ENCODE data around the gene RAB23. TPM values are rescaled to one million over a fixed set of nuclear protein-coding genes. Genes with fewer than 3 reads are reported as not detected.
"Not testable (repeated sequence)": the region's sequence is repeated elsewhere in the genome, so short reads cannot be mapped to it uniquely, and the experiment has no call there.

RAB23 gene
- total and polyA plus RNA-seq, 2 experiments from 2014 or later, result 20.2 to 37.2 TPM

DNA sequence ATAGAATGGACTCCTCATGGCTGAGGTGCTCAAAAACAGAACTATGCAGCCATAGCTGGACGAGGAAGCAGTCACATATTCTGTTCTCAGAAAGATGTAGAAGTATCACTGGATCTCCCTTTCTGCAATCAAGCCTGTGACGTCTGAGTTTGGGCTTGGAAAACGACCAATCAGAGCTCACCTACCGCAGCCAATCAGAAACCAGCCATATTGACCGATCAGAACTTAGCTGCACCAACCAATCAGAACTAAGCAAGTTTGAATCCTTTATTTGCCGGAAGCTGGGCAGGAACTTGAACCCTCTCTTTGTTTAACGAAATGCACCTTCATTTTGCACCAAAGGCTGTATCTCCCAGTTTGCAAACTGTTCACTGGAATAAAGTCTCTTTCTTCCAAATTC lies 21.8 kb upstream of the RAB23 start:
- DNase-seq (ENCODE audit: low spot score), result no peak
- no peak for TF ChIP-seq EZH2 (IDR thresholded peaks at IDR 0.05; ENCODE audit: borderline replicate concordance)
- TF ChIP-seq, protein P1, sequence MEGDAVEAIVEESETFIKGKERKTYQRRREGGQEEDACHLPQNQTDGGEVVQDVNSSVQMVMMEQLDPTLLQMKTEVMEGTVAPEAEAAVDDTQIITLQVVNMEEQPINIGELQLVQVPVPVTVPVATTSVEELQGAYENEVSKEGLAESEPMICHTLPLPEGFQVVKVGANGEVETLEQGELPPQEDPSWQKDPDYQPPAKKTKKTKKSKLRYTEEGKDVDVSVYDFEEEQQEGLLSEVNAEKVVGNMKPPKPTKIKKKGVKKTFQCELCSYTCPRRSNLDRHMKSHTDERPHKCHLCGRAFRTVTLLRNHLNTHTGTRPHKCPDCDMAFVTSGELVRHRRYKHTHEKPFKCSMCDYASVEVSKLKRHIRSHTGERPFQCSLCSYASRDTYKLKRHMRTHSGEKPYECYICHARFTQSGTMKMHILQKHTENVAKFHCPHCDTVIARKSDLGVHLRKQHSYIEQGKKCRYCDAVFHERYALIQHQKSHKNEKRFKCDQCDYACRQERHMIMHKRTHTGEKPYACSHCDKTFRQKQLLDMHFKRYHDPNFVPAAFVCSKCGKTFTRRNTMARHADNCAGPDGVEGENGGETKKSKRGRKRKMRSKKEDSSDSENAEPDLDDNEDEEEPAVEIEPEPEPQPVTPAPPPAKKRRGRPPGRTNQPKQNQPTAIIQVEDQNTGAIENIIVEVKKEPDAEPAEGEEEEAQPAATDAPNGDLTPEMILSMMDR (IDR thresholded peaks at IDR 0.05; ENCODE audit: poor library complexity), result no peak
- TF ChIP-seq EZH2phosphoT487 (IDR thresholded peaks at IDR 0.05; ENCODE audit: low read depth, severe bottlenecking, unreplicated experiment), result no peak
- H3K27ac ChIP-seq, result no peak overlapping the region
- WGBS (ENCODE audit: low lambda C conversion rate, missing lambda C conversion rate), result 93% methylated on average over 7 of the region's 7 CpGs
- no peaks in the 10 kb centered on the region for H4K20me1 ChIP-seq (ENCODE audit: insufficient read depth, poor library complexity, severe bottlenecking)
- H3K9me3 ChIP-seq (ENCODE audit: low read depth), result no peaks in the 10 kb centered on the region
- H3K27me3 ChIP-seq, result no peaks in the 10 kb centered on the region
- H3K9me2 ChIP-seq (replicated peaks; ENCODE audit: insufficient read depth), result no peaks in the 10 kb centered on the region
- H3K36me3 ChIP-seq (replicated peaks; ENCODE audit: insufficient read depth, low read depth), result no peaks in the 10 kb centered on the region
- no peaks in the 10 kb centered on the region for H3K4me1 ChIP-seq (ENCODE audit: insufficient read depth)
- H3K4me3 ChIP-seq, result no peak overlapping the region
- H3K79me2 ChIP-seq, result no peaks in the 10 kb centered on the region
- no peak overlapping the region for H3K4me2 ChIP-seq
- H2AFZ ChIP-seq, result no peak overlapping the region

DNA sequence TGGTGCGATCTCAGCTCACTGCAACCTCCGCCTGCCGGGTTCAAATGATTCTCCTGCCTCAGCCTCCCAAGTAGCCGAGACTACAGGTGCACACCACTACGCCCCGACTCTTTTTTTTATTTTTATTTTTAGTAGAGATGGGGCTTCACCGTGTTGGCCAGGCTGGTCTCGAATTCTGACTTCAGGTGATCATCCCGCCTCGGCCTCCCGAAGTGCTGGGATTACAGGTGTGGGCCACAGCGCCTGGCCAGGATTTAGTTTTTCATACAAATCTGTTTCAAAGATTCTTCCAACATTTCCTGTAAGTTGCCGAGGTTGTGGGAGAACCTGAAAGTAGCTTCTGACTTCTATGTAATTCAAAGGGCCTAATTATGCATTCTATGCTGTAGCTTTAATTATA lies 21.4 kb upstream of the RAB23 start:
- DNase-seq (ENCODE audit: low spot score); H3K27me3 ChIP-seq; H3K9me3 ChIP-seq (ENCODE audit: low read depth); H3K9me2 ChIP-seq (replicated peaks; ENCODE audit: insufficient read depth); H3K4me3 ChIP-seq; H2AFZ ChIP-seq; H3K4me2 ChIP-seq; H3K36me3 ChIP-seq (replicated peaks; ENCODE audit: insufficient read depth, low read depth); H3K27ac ChIP-seq; H4K20me1 ChIP-seq (ENCODE audit: insufficient read depth, poor library complexity, severe bottlenecking); H3K4me1 ChIP-seq (ENCODE audit: insufficient read depth); H3K79me2 ChIP-seq: not testable (repeated sequence)
- 97% methylated on average over 13 of the region's 13 CpGs for WGBS (ENCODE audit: low lambda C conversion rate, missing lambda C conversion rate)

DNA sequence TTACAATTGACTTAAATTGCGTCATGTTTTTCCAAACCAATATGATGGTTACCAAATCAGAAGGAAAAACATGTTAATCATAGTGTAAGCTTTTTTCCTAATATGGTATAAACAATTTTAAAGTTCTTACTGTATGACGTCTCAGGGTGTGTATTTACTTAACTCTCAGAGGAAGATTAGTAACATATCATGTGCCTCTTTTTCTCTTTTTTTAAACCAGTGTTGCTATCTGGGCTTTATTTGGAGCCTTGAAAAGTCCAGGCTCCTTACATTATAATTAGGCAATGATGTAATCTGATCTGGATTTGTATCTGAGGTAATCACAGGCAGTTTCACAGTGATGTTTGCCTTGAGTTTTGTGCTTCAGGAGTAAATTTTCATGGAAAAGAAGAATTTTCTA lies 20.4 kb upstream of the RAB23 start:
- Histone ChIP-seq H3K4me1 (ENCODE audit: insufficient read depth) (no peaks in the 10 kb centered on the region), H3K79me2 (no peaks in the 10 kb centered on the region), H4K20me1 (ENCODE audit: insufficient read depth, poor library complexity, severe bottlenecking) (no peaks in the 10 kb centered on the region), H2AFZ (no peak overlapping the region), H3K9me2 (replicated peaks; ENCODE audit: insufficient read depth) (no peaks in the 10 kb centered on the region), H3K27ac (peak overlapping the region; percentile 64), H3K9me3 (ENCODE audit: low read depth) (no peaks in the 10 kb centered on the region), H3K4me3 (no peak overlapping the region), H3K4me2 (no peak overlapping the region), H3K27me3 (no peaks in the 10 kb centered on the region), H3K36me3 (replicated peaks; ENCODE audit: insufficient read depth, low read depth) (no peaks in the 10 kb centered on the region)
- DNase-seq (ENCODE audit: low spot score), result peak; percentile 60
- 9% methylated on average over 2 of the region's 2 CpGs for WGBS (ENCODE audit: low lambda C conversion rate, missing lambda C conversion rate)
- TF ChIP-seq EZH2phosphoT487 (IDR thresholded peaks at IDR 0.05; ENCODE audit: low read depth, severe bottlenecking, unreplicated experiment), result no peak
- no peak for TF ChIP-seq EZH2 (IDR thresholded peaks at IDR 0.05; ENCODE audit: borderline replicate concordance)
- TF ChIP-seq, protein P1 (IDR thresholded peaks at IDR 0.05; ENCODE audit: poor library complexity), result no peak

DNA sequence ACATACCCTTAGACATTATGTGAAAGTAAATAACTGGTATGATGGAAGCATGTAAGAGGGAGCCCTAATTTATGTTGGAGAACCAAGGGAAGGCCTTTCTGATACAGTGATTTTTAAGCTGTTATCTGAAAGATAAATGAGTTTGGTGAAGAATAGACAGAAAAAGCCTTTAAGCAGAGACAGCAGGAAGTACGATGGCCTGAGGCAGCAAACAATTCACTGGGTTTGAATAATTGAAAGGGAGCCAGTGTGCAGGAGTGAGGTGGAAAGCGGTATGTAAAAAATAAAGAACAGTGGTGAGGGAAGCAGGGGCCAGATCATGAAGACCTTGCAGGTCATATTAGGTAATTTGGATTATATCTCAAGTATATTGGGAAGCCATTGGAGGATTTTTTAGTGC lies 4.1 kb upstream of the RAB23 start:
- no peak overlapping the region for H2AFZ ChIP-seq
- H3K36me3 ChIP-seq (replicated peaks; ENCODE audit: insufficient read depth, low read depth), result no peaks in the 10 kb centered on the region
- no peak overlapping the region for H3K4me3 ChIP-seq
- no peaks in the 10 kb centered on the region for H3K9me3 ChIP-seq (ENCODE audit: low read depth)
- no peak overlapping the region for H3K27ac ChIP-seq
- no peak for TF ChIP-seq EZH2phosphoT487 (IDR thresholded peaks at IDR 0.05; ENCODE audit: low read depth, severe bottlenecking, unreplicated experiment)
- TF ChIP-seq, protein P1 (IDR thresholded peaks at IDR 0.05; ENCODE audit: poor library complexity), result no peak
- TF ChIP-seq EZH2 (IDR thresholded peaks at IDR 0.05; ENCODE audit: borderline replicate concordance), result no peak
- 66% methylated on average over 2 of the region's 2 CpGs for WGBS (ENCODE audit: low lambda C conversion rate, missing lambda C conversion rate)
- H3K9me2 ChIP-seq (replicated peaks; ENCODE audit: insufficient read depth), result no peaks in the 10 kb centered on the region
- no peak for DNase-seq (ENCODE audit: low spot score)
- peaks cover 1% of the 10 kb centered on the region for H3K79me2 ChIP-seq
- H4K20me1 ChIP-seq (ENCODE audit: insufficient read depth, poor library complexity, severe bottlenecking), result no peaks in the 10 kb centered on the region
- H3K4me1 ChIP-seq (ENCODE audit: insufficient read depth), result peaks cover 5% of the 10 kb centered on the region
- no peaks in the 10 kb centered on the region for H3K27me3 ChIP-seq
- no peak overlapping the region for H3K4me2 ChIP-seq
